CD14-positive monocyte (primary cell): ENCODE data around the gene PIP5K1B. TPM values are rescaled to one million over a fixed set of nuclear protein-coding genes. Genes with fewer than 3 reads are reported as not detected.

Source experiments
- DNase-seq, 3 donors: peaks; one replicate each; pipeline ENCODE4 v3.0.0-alpha.2; 2011 to 2022
- H2AFZ ChIP-seq: 2 replicates; pipeline ENCODE4 v1.6.0; 2012; ENCODE audit warnings: mild to moderate bottlenecking, low read depth, low read length, inconsistent platforms; ENCODE audit not compliant: insufficient read depth, poor library complexity, severe bottlenecking
- H3K27ac ChIP-seq, 2 donors: 1 replicate in 1 of 2; 2 replicates in 1 of 2; pipeline ENCODE4 v1.5.1; 2012 to 2013; ENCODE audit warnings: low read length in 2 of 2, control low read depth in 1 of 2, inconsistent platforms in 1 of 2, low read depth in 1 of 2, mild to moderate bottlenecking in 1 of 2
- H3K27me3 ChIP-seq, 2 donors: one replicate each; pipeline versions ENCODE4 v1.6.0 to v1.6.1; 2011 to 2013; ENCODE audit warnings: low read length in 2 of 2; ENCODE audit not compliant: control insufficient read depth in 2 of 2, insufficient read depth in 2 of 2
- H3K36me3 ChIP-seq, 2 donors: replicated peaks in 1 of 2; 1 replicate in 1 of 2; 2 replicates in 1 of 2; pipeline versions ENCODE4 v1.5.1 to v1.6.1; 2012 to 2013; ENCODE audit warnings: low read length in 2 of 2, control low read depth in 1 of 2, inconsistent platforms in 1 of 2, mild to moderate bottlenecking in 1 of 2; ENCODE audit not compliant: insufficient read depth in 2 of 2, control insufficient read depth in 1 of 2
- H3K4me1 ChIP-seq, 2 donors: 1 replicate in 1 of 2; 2 replicates in 1 of 2; pipeline versions ENCODE4 v1.5.1 to v1.6.1; 2012 to 2013; ENCODE audit warnings: low read length in 2 of 2, control low read depth in 1 of 2, inconsistent platforms in 1 of 2, mild to moderate bottlenecking in 1 of 2, moderate library complexity in 1 of 2; ENCODE audit not compliant: insufficient read depth in 2 of 2, control insufficient read depth in 1 of 2
- H3K4me2 ChIP-seq: replicated peaks from 2 replicates; pipeline ENCODE3; 2012; ENCODE audit warnings: low read length, moderate library complexity, mild to moderate bottlenecking; ENCODE audit not compliant: poor library complexity, severe bottlenecking; ENCODE audit errors: extremely low read depth
- H3K4me3 ChIP-seq, 3 experiments: fragments of 200-600 bp in 1 of 3; sonication (generic) in 1 of 3; replicated peaks in 1 of 3; 1 replicate in 2 of 3; 2 replicates in 1 of 3; pipeline ENCODE4 v1.5.1; 2011 to 2013; ENCODE audit warnings: low read length in 3 of 3, mild to moderate bottlenecking in 3 of 3, control low read depth in 2 of 3, low read depth in 2 of 3, inconsistent platforms in 1 of 3, moderate library complexity in 1 of 3
- H3K79me2 ChIP-seq: 2 replicates; pipeline ENCODE4 v1.6.0; 2012; ENCODE audit warnings: mild to moderate bottlenecking, control low read depth, inconsistent platforms, low read length, moderate library complexity; ENCODE audit not compliant: insufficient read depth
- H3K9ac ChIP-seq: 2 replicates; pipeline ENCODE4 v1.6.0; 2017; ENCODE audit warnings: low read length, mild to moderate bottlenecking; ENCODE audit not compliant: insufficient read depth, poor library complexity, severe bottlenecking
- H3K9me3 ChIP-seq, 2 donors: replicated peaks in 1 of 2; 1 replicate in 1 of 2; 2 replicates in 1 of 2; pipeline versions ENCODE4 v1.5.1 to v1.6.1; 2012 to 2013; ENCODE audit warnings: low read length in 2 of 2, control low read depth in 1 of 2; ENCODE audit not compliant: control insufficient read depth in 1 of 2, insufficient read depth in 1 of 2
- H4K20me1 ChIP-seq: 2 replicates; pipeline ENCODE4 v1.6.0; 2012; ENCODE audit warnings: mild to moderate bottlenecking, low read length, control low read depth, moderate library complexity; ENCODE audit not compliant: insufficient read depth
- H3K27ac Mint-ChIP-seq, 7 donors: one replicate each; pipeline ENCODE4 v1.8.0; 2020; ENCODE audit warnings: mild to moderate bottlenecking in 7 of 7, mixed read lengths in 7 of 7, moderate library complexity in 6 of 7, inconsistent platforms in 2 of 7
- H3K27me3 Mint-ChIP-seq, 3 donors: one replicate each; pipeline ENCODE4 v1.8.0; 2021 to 2022; ENCODE audit warnings: low read depth in 3 of 3, mild to moderate bottlenecking in 3 of 3, mixed read lengths in 3 of 3, moderate library complexity in 3 of 3, inconsistent platforms in 1 of 3
- H3K36me3 Mint-ChIP-seq, 2 donors: one replicate each; pipeline ENCODE4 v1.8.0; 2020; ENCODE audit warnings: mixed read lengths in 2 of 2, inconsistent platforms in 1 of 2, mild to moderate bottlenecking in 1 of 2
- H3K4me1 Mint-ChIP-seq: one replicate; pipeline ENCODE4 v1.8.0; 2020; ENCODE audit warnings: mild to moderate bottlenecking, mixed read lengths
- H3K4me3 Mint-ChIP-seq, 2 donors: one replicate each; pipeline ENCODE4 v1.8.0; 2020; ENCODE audit warnings: mild to moderate bottlenecking in 2 of 2, mixed read lengths in 2 of 2, moderate library complexity in 1 of 2
- H3K9me3 Mint-ChIP-seq, 7 donors: one replicate each; pipeline ENCODE4 v1.8.0; 2020 to 2022; ENCODE audit warnings: mixed read lengths in 7 of 7, mild to moderate bottlenecking in 6 of 7, moderate library complexity in 6 of 7, inconsistent platforms in 2 of 7
- CTCF ChIP-seq: fragments of 200-600 bp; IDR thresholded peaks from one replicate; pipeline ENCODE4 v1.8.0; 2022; ENCODE audit warnings: antibody characterized with exemption, mild to moderate bottlenecking
- WGBS: methylation state at CpG from one replicate; pipeline ENCODE4 v1.1.5; 2013; ENCODE audit warnings: missing lambda C conversion rate; ENCODE audit not compliant: insufficient coverage; 5-methylcytosine and 5-hydroxymethylcytosine counted together
- intact Hi-C, 2 donors: fragments of 100-400 bp; cut with micrococcal nuclease; formaldehyde crosslinking; loops; one replicate each; pipeline versions ENCODE4 v1.15.0 to v1.15.1; 2023
- polyA plus RNA-seq, 3 donors: library from polyadenylated mRNA; depleted of rRNA in 1 of 3; unstranded in 2 of 3; stranded (reverse) in 1 of 3; fragments of 300-500 nt in 2 of 3; fragments of >200 nt in 1 of 3; fragmentation: Illumina TruSeq in 2 of 3; gene quantifications; 1 replicate in 2 of 3; 2 replicates in 1 of 3; pipeline ENCODE4 v1.2.3, GENCODE V29; 2012 to 2021

PIP5K1B gene
- polyA plus RNA-seq, 3 donors: 0.18 to 4.1 (median 0.87) TPM

DNA sequence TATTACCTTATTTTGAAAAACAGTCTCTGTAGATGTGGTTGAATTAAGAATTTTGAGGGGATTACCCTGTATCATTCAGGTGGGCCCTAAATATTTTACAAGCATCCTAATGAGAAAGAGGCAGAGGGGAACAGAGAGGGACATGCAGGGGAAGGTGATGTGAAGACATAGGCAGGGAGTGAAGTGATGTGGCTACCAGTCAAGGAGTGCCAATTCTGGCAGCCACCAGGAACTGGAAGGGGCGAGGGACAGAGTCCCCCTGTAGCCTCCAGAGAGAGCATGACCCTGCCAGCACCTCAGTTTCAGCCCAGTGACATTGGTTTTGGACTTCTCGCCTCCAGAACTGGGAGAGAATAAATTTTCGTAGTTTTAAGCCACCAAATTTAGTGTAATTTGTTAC, 44.1 kb downstream of the PIP5K1B start:
- Mint-ChIP-seq H3K27me3 (peaks cover 0 to 2% (median 0%) of the 10 kb centered on the region in 3 donors), H3K27ac (no peak overlapping the region), H3K4me1 (peaks cover 7% of the 10 kb centered on the region), H3K9me3 (peaks cover 0 to 5% (median 0%) of the 10 kb centered on the region in 7 donors), H3K4me3 (no peak overlapping the region), H3K36me3 (peaks cover 3 to 4% of the 10 kb centered on the region in 2 donors)
- Histone ChIP-seq H3K9ac (no peak overlapping the region), H3K4me2 (no peak overlapping the region), H4K20me1 (no peaks in the 10 kb centered on the region), H3K4me1 (no peaks in the 10 kb centered on the region), H3K36me3 (no peaks in the 10 kb centered on the region), H3K4me3 (no peak overlapping the region), H2AFZ (no peak overlapping the region), H3K9me3 (no peaks in the 10 kb centered on the region), H3K79me2 (no peaks in the 10 kb centered on the region), H3K27me3 (no peaks in the 10 kb centered on the region), H3K27ac (no peak overlapping the region)
- WGBS: 100% methylated on average over 2 of the region's 3 CpGs
- no peak for DNase-seq
- no peak for TF ChIP-seq CTCF
- intact Hi-C loops: no loop called here

GRCh38 chr9:68749579-68750159, 44.6 kb downstream of the PIP5K1B start:
- Histone ChIP-seq H3K36me3 (no peaks in the 10 kb centered on the region), H3K9ac (no peak overlapping the region), H3K4me3 (no peak overlapping the region), H3K4me2 (no peak overlapping the region), H3K4me1 (no peaks in the 10 kb centered on the region), H3K9me3 (no peaks in the 10 kb centered on the region), H3K27ac (no peak overlapping the region), H2AFZ (no peak overlapping the region), H3K79me2 (no peaks in the 10 kb centered on the region), H4K20me1 (no peaks in the 10 kb centered on the region), H3K27me3 (no peaks in the 10 kb centered on the region)
- Mint-ChIP-seq H3K9me3 (peaks cover 0 to 5% (median 0%) of the 10 kb centered on the region in 7 donors), H3K4me1 (peaks cover 7% of the 10 kb centered on the region), H3K27ac (no peak overlapping the region), H3K27me3 (no peaks in the 10 kb centered on the region), H3K4me3 (no peak overlapping the region), H3K36me3 (peaks cover 3 to 4% of the 10 kb centered on the region in 2 donors)
- no peak for DNase-seq
- intact Hi-C loops: no loop called here
- WGBS: no CpG with 5 or more reads among the region's 3 CpGs
- TF ChIP-seq CTCF: no peak
